WTC11 (cell line): ENCODE measurements around the gene PLD1. TPM values are rescaled to one million over a fixed set of nuclear protein-coding genes. Genes with fewer than 3 reads are reported as not detected.
A peak's percentile ranks its signal among the peaks of the same experiment; 100 is the strongest.

ENCODE experiments used
- ATAC-seq: fragments of 200-7000 bp; cut with Tn5 transposase; 2 replicates; pipeline ENCODE4 v1.10.0; 2021; ENCODE audit warnings: mild to moderate bottlenecking, moderate library complexity
- CTCF ChIA-PET: fragments of 300-600 bp; sonication (Branson Sonifier 250); formaldehyde crosslinking; loops from one replicate; lab custom pipeline; 2021; ENCODE audit warnings: antibody characterized with exemption; lab: Charles Lee
- POLR2A ChIA-PET: fragments of 350-600 bp; sonication (Branson Sonifier 250); formaldehyde crosslinking; loops from one replicate; lab custom pipeline; 2021; ENCODE audit warnings: antibody characterized with exemption; lab: Charles Lee
- DNase-seq: peaks from one replicate; pipeline ENCODE4 v3.0.0; 2021; ENCODE audit warnings: low spot score
- H3K27ac Mint-ChIP-seq: 2 replicates; pipeline ENCODE4 v1.8.0; 2021; ENCODE audit warnings: mixed read lengths
- H3K27me3 Mint-ChIP-seq: 2 replicates; pipeline ENCODE4 v1.8.0; 2021; ENCODE audit warnings: low read depth, mild to moderate bottlenecking, moderate library complexity, mixed read lengths
- H3K36me3 Mint-ChIP-seq: 2 replicates; pipeline ENCODE4 v1.8.0; 2021; ENCODE audit warnings: mixed read lengths
- H3K4me1 Mint-ChIP-seq: 2 replicates; pipeline ENCODE4 v1.8.0; 2022; ENCODE audit warnings: mixed read lengths
- H3K4me3 Mint-ChIP-seq: 2 replicates; pipeline ENCODE4 v1.8.0; 2021; ENCODE audit warnings: mild to moderate bottlenecking, moderate library complexity, mixed read lengths
- H3K9me3 Mint-ChIP-seq: 2 replicates; pipeline ENCODE4 v1.8.0; 2021; ENCODE audit warnings: mixed read lengths
- ATF1 ChIP-seq: sonication (generic); formaldehyde crosslinking; IDR thresholded peaks from 2 replicates; pipeline ENCODE4 v1.8.1; 2023; ENCODE audit warnings: mild to moderate bottlenecking, moderate library complexity, missing genetic modification reagents
- CBFB ChIP-seq: sonication (generic); formaldehyde crosslinking; IDR thresholded peaks from 2 replicates; pipeline ENCODE4 v1.8.1; 2022; ENCODE audit warnings: mild to moderate bottlenecking, low read depth, missing genetic modification reagents
- CREM ChIP-seq: sonication (generic); formaldehyde crosslinking; IDR thresholded peaks from 2 replicates; pipeline ENCODE4 v1.8.1; 2022; ENCODE audit warnings: mild to moderate bottlenecking, missing genetic modification reagents, moderate library complexity
- ELF4 ChIP-seq: sonication (generic); formaldehyde crosslinking; IDR thresholded peaks from 2 replicates; pipeline ENCODE4 v1.8.1; 2022; ENCODE audit warnings: low read depth, mild to moderate bottlenecking, moderate library complexity, missing genetic modification reagents
- EMX1 ChIP-seq: fragments of 250-450 bp; sonication (Bioruptor Pico); IDR thresholded peaks from 2 replicates; pipeline ENCODE4 v1.8.0; 2021; ENCODE audit warnings: mild to moderate bottlenecking
- ESRRA ChIP-seq: sonication (generic); formaldehyde crosslinking; IDR thresholded peaks from 2 replicates; pipeline ENCODE4 v1.8.1; 2022; ENCODE audit warnings: mild to moderate bottlenecking, missing genetic modification reagents, borderline replicate concordance
- MYBL2 ChIP-seq: sonication (generic); formaldehyde crosslinking; IDR thresholded peaks from 2 replicates; pipeline ENCODE4 v1.8.1; 2023; ENCODE audit warnings: mild to moderate bottlenecking, moderate library complexity, missing genetic modification reagents
- NFATC4 ChIP-seq: fragments of 250-450 bp; sonication (Bioruptor Pico); IDR thresholded peaks from 2 replicates; pipeline ENCODE4 v1.9.0; 2021; ENCODE audit warnings: mild to moderate bottlenecking
- NR3C1 ChIP-seq: sonication (generic); formaldehyde crosslinking; conservative IDR thresholded peaks from 2 replicates; pipeline ENCODE4 v1.8.1; 2023; ENCODE audit warnings: low read depth, mild to moderate bottlenecking, missing genetic modification reagents
- PRRX2 ChIP-seq: fragments of 250-450 bp; sonication (Bioruptor Pico); IDR thresholded peaks from 2 replicates; pipeline ENCODE4 v1.8.0; 2021; ENCODE audit warnings: mild to moderate bottlenecking
- RELA ChIP-seq: sonication (generic); formaldehyde crosslinking; IDR thresholded peaks from 2 replicates; pipeline ENCODE4 v1.8.1; 2022; ENCODE audit warnings: missing genetic modification reagents, mild to moderate bottlenecking, borderline replicate concordance
- RORB ChIP-seq: fragments of 250-450 bp; sonication (Bioruptor Pico); IDR thresholded peaks from 2 replicates; pipeline ENCODE4 v1.9.0; 2021; ENCODE audit warnings: mild to moderate bottlenecking
- SMAD3 ChIP-seq: sonication (generic); formaldehyde crosslinking; IDR thresholded peaks from 2 replicates; pipeline ENCODE4 v1.8.0; 2022; ENCODE audit warnings: missing genetic modification reagents, mild to moderate bottlenecking, borderline replicate concordance
- SMAD4 ChIP-seq: sonication (generic); formaldehyde crosslinking; IDR thresholded peaks from 2 replicates; pipeline ENCODE4 v1.8.0; 2022; ENCODE audit warnings: mild to moderate bottlenecking, missing genetic modification reagents
- TEAD1 ChIP-seq: sonication (generic); formaldehyde crosslinking; IDR thresholded peaks from 2 replicates; pipeline ENCODE4 v1.8.0; 2022; ENCODE audit warnings: mild to moderate bottlenecking, missing genetic modification reagents
- ZNF121 ChIP-seq: sonication (generic); formaldehyde crosslinking; IDR thresholded peaks from 2 replicates; pipeline ENCODE4 v1.8.0; 2023; ENCODE audit warnings: missing genetic modification reagents
- ZNF423 ChIP-seq: fragments of 250-450 bp; sonication (Bioruptor Pico); IDR thresholded peaks from 2 replicates; pipeline ENCODE4 v2.1.2; 2022; ENCODE audit warnings: mild to moderate bottlenecking, moderate library complexity
- total RNA-seq: library from RNA; stranded (reverse); gene quantifications from 3 replicates; pipeline ENCODE4 v1.2.3, GENCODE V29; 2021
- TF ChIP-seq, protein P1 (sequence below): sonication (generic); formaldehyde crosslinking; IDR thresholded peaks from 2 replicates; pipeline ENCODE4 v1.8.1; 2023; ENCODE audit warnings: mild to moderate bottlenecking, missing genetic modification reagents, moderate library complexity
- TF ChIP-seq, protein P2 (sequence below): sonication (generic); formaldehyde crosslinking; IDR thresholded peaks from 2 replicates; pipeline ENCODE4 v1.8.1; 2023; ENCODE audit warnings: mild to moderate bottlenecking, missing genetic modification reagents, moderate library complexity
- TF ChIP-seq, protein P3 (sequence below): fragments of 200-600 bp; IDR thresholded peaks from 2 replicates; pipeline ENCODE4 v1.8.0; 2022; ENCODE audit warnings: antibody characterized with exemption
- TF ChIP-seq, protein P4 (sequence below): fragments of 250-450 bp; sonication (Bioruptor Pico); IDR thresholded peaks from 2 replicates; pipeline ENCODE4 v1.9.0; 2021; ENCODE audit warnings: moderate library complexity, mild to moderate bottlenecking, inconsistent platforms, borderline replicate concordance
- TF ChIP-seq, protein P5 (sequence below): sonication (generic); formaldehyde crosslinking; IDR thresholded peaks from 2 replicates; pipeline ENCODE4 v1.8.1; 2022; ENCODE audit warnings: low read depth, mild to moderate bottlenecking, moderate library complexity, missing genetic modification reagents, borderline replicate concordance

The PLD1 gene
- total RNA-seq, 1 experiment from 2014 or later: 4.0 TPM

DNA sequence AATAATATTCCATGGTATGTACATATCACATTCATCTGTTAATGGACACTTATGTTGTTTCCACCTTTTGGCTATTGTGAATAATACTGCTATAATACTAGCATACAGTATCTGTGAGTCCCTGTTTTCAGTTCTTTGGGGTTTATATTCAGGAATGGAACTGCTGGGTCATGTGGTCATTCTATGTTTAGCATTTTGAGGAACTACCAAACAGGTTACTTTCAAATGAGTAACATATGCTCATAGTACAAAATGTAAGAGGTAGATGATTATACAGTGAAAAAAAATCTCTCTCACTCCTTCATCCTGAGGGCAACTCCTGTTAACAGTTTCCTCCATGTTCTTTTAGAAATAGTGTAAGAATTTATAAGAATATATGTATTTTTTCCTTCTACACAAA, 162.2 kb downstream of the PLD1 start:
- Mint-ChIP-seq H3K9me3 (peaks cover 6% of the 10 kb centered on the region; the same call in 1 of the 2 replicates), H3K36me3 (no peaks in the 10 kb centered on the region), H3K4me3 (no peak overlapping the region), H3K4me1 (no peaks in the 10 kb centered on the region), H3K27me3 (no peaks in the 10 kb centered on the region), H3K27ac (no peak overlapping the region)
- POLR2A ChIA-PET: no interaction called here
- CTCF ChIA-PET: interaction anchor here (1.3 to 3.4 kb wide), 3 partner anchors 34 to 124 kb away, joined by 4 to 14 read pairs (median 9); no protein-coding TSS in a partner anchor
- TF ChIP-seq, protein P1, sequence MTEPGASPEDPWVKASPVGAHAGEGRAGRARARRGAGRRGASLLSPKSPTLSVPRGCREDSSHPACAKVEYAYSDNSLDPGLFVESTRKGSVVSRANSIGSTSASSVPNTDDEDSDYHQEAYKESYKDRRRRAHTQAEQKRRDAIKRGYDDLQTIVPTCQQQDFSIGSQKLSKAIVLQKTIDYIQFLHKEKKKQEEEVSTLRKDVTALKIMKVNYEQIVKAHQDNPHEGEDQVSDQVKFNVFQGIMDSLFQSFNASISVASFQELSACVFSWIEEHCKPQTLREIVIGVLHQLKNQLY (CRISPR knock-in tag): no peak
- TF ChIP-seq NFATC4 (CRISPR knock-in tag): no peak
- TF ChIP-seq, protein P2, sequence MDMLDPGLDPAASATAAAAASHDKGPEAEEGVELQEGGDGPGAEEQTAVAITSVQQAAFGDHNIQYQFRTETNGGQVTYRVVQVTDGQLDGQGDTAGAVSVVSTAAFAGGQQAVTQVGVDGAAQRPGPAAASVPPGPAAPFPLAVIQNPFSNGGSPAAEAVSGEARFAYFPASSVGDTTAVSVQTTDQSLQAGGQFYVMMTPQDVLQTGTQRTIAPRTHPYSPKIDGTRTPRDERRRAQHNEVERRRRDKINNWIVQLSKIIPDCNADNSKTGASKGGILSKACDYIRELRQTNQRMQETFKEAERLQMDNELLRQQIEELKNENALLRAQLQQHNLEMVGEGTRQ: no peak
- no peak for TF ChIP-seq SMAD3 (CRISPR knock-in tag)
- no peak for TF ChIP-seq PRRX2 (CRISPR knock-in tag)
- TF ChIP-seq CBFB (CRISPR knock-in tag): no peak
- TF ChIP-seq SMAD4 (CRISPR knock-in tag): no peak
- no peak for TF ChIP-seq EMX1 (CRISPR knock-in tag)
- TF ChIP-seq, protein P3, sequence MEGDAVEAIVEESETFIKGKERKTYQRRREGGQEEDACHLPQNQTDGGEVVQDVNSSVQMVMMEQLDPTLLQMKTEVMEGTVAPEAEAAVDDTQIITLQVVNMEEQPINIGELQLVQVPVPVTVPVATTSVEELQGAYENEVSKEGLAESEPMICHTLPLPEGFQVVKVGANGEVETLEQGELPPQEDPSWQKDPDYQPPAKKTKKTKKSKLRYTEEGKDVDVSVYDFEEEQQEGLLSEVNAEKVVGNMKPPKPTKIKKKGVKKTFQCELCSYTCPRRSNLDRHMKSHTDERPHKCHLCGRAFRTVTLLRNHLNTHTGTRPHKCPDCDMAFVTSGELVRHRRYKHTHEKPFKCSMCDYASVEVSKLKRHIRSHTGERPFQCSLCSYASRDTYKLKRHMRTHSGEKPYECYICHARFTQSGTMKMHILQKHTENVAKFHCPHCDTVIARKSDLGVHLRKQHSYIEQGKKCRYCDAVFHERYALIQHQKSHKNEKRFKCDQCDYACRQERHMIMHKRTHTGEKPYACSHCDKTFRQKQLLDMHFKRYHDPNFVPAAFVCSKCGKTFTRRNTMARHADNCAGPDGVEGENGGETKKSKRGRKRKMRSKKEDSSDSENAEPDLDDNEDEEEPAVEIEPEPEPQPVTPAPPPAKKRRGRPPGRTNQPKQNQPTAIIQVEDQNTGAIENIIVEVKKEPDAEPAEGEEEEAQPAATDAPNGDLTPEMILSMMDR: no peak
- no peak for TF ChIP-seq MYBL2
- TF ChIP-seq, protein P4, sequence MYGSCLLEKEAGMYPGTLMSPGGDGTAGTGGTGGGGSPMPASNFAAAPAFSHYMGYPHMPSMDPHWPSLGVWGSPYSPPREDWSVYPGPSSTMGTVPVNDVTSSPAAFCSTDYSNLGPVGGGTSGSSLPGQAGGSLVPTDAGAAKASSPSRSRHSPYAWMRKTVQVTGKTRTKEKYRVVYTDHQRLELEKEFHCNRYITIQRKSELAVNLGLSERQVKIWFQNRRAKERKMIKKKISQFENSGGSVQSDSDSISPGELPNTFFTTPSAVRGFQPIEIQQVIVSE: no peak
- DNase-seq: no peak
- no peak for ATAC-seq

DNA sequence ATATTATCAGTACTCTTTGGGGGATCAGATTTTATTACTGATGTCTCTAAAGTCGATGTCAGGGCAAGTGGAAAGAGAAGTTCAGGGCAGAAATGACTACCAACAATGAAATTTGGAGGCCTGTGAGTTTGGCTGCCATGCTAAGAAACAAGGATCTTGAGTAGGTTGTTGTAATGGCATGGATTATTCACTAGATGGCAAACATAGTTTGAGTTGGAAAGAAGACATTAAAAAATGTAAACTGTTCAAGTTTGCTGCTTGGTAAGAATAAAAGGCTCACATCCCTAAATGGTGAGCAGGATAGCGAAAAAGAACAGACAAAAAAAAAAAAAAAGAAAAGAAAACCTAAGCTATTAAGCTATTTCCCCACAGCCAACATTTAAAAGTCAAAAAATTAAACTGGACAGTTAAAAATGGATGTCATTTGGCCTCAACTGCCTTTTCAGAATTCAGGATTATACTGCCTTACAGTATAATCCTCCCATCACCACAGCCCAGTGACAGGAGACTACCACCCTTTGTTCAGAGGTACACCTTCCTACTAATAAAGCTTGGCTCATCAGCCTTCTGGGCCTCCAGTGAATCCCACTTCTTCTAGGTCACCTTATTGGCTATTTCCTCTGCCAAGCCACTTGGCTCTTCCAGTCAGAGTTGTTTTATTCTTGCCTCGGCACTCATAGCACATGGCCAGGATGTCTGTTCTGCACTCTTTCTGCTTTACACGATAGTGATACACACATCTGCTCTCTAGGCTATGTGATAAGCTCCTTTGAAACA, 163.7 kb downstream of the PLD1 start:
- CTCF ChIA-PET: interaction anchor here (1.3 to 3.3 kb wide), 5 partner anchors 32 to 183 kb away, joined by 3 to 25 read pairs (median 6); no protein-coding TSS in a partner anchor
- POLR2A ChIA-PET: interaction anchor here (0.7 kb wide), 1 partner anchor 277 kb away, joined by 8 read pairs; no protein-coding TSS in a partner anchor
- DNase-seq (no peak), ATAC-seq (peak; percentile 43)
- Mint-ChIP-seq H3K27me3 (no peaks in the 10 kb centered on the region), H3K9me3 (peaks cover 6% of the 10 kb centered on the region; the same call in 1 of the 2 replicates), H3K4me3 (no peak overlapping the region), H3K4me1 (no peaks in the 10 kb centered on the region), H3K27ac (no peak overlapping the region), H3K36me3 (no peaks in the 10 kb centered on the region)
- TF ChIP-seq RORB (CRISPR knock-in tag): no peak
- TF ChIP-seq, protein P3: peak; percentile 25

DNA sequence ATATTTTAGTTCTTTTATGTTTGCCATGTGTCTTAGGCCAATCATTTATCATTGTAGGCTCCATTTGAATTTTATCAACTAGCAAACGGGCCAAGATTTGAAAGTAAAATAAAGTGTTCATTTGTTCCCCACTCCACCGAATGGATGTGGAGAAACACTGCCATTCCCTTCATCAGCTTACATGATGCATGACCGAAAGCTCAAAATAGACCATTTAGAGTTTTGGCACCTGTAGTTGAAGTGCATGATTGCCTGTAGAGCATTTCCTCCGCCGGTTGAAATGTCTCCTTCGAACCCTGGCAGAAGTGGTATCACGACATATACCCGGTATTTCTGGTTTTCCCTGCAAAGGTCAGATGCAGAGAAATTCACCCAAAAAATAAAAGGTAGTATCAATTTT, 165.6 kb downstream of the PLD1 start:
- ChIA-PET POLR2A (no interaction called here), CTCF (interaction anchor here (1.3 to 3.3 kb wide), 4 partner anchors 30 to 189 kb away, joined by 3 to 25 read pairs (median 7); no protein-coding TSS in a partner anchor)
- Mint-ChIP-seq H3K27me3 (no peaks in the 10 kb centered on the region), H3K4me3 (no peak overlapping the region), H3K27ac (no peak overlapping the region), H3K4me1 (no peaks in the 10 kb centered on the region), H3K9me3 (no peaks in the 10 kb centered on the region), H3K36me3 (no peaks in the 10 kb centered on the region)
- DNase-seq (no peak), ATAC-seq (no peak)
- TF ChIP-seq CREM: no peak
- TF ChIP-seq NR3C1 (CRISPR knock-in tag): no peak
- TF ChIP-seq, protein P3: no peak
- TF ChIP-seq ATF1 (CRISPR knock-in tag): no peak
- TF ChIP-seq ELF4 (CRISPR knock-in tag): no peak
- TF ChIP-seq ZNF423 (CRISPR knock-in tag): no peak
- no peak for TF ChIP-seq RELA
- TF ChIP-seq TEAD1: no peak
- TF ChIP-seq ESRRA: no peak
- no peak for TF ChIP-seq ZNF121 (CRISPR knock-in tag)
- TF ChIP-seq, protein P5, sequence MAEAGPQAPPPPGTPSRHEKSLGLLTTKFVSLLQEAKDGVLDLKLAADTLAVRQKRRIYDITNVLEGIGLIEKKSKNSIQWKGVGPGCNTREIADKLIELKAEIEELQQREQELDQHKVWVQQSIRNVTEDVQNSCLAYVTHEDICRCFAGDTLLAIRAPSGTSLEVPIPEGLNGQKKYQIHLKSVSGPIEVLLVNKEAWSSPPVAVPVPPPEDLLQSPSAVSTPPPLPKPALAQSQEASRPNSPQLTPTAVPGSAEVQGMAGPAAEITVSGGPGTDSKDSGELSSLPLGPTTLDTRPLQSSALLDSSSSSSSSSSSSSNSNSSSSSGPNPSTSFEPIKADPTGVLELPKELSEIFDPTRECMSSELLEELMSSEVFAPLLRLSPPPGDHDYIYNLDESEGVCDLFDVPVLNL (CRISPR knock-in tag): no peak
